Activated naive CD8-positive, alpha-beta T cell treated with anti-CD3 and anti-CD28 coated beads for 36 hours (primary cell): ENCODE results near the gene RNF220. TPM values are rescaled to one million over a fixed set of nuclear protein-coding genes. Genes with fewer than 3 reads are reported as not detected.

ENCODE experiments used
- DNase-seq: peaks from one replicate; pipeline ENCODE4 v3.0.0; 2021
- H3K27ac Mint-ChIP-seq: one replicate; pipeline ENCODE4 v1.8.0; 2022; ENCODE audit warnings: mild to moderate bottlenecking, moderate library complexity, mixed read lengths
- H3K27me3 Mint-ChIP-seq: one replicate; pipeline ENCODE4 v1.8.0; 2022; ENCODE audit warnings: mild to moderate bottlenecking, mixed read lengths
- H3K36me3 Mint-ChIP-seq: one replicate; pipeline ENCODE4 v1.8.0; 2021; ENCODE audit warnings: mild to moderate bottlenecking, mixed read lengths
- H3K4me1 Mint-ChIP-seq: one replicate; pipeline ENCODE4 v1.8.0; 2021; ENCODE audit warnings: mixed read lengths
- H3K4me3 Mint-ChIP-seq: one replicate; pipeline ENCODE4 v1.8.0; 2022; ENCODE audit warnings: mild to moderate bottlenecking, moderate library complexity, mixed read lengths
- H3K9me3 Mint-ChIP-seq: one replicate; pipeline ENCODE4 v1.8.0; 2022; ENCODE audit warnings: mixed read lengths
- total RNA-seq, 2 experiments: library from RNA; stranded (reverse); gene quantifications; one replicate each; pipeline ENCODE4 v1.2.3, GENCODE V29; 2021

Gene RNF220
- total RNA-seq, 2 experiments from 2014 or later = 99.0 to 108 TPM

- no peaks in the 10 kb centered on the region for H3K27me3 Mint-ChIP-seq
- DNase-seq = no peak
- no peak overlapping the region for H3K27ac Mint-ChIP-seq
Measured at GRCh38 chr1:44536357-44537209, 131.5 kb downstream of the RNF220 start.

GRCh38 chr1:44537538-44537937 lies 132.5 kb downstream of the RNF220 start:
- no peak for DNase-seq
- H3K27me3 Mint-ChIP-seq = no peaks in the 10 kb centered on the region
- H3K9me3 Mint-ChIP-seq = no peaks in the 10 kb centered on the region
- no peak overlapping the region for H3K4me3 Mint-ChIP-seq
- H3K36me3 Mint-ChIP-seq = no peaks in the 10 kb centered on the region
- no peak overlapping the region for H3K27ac Mint-ChIP-seq
- H3K4me1 Mint-ChIP-seq = no peaks in the 10 kb centered on the region

More at GRCh38 chr1:44536357-44537209, 131.5 kb downstream of the RNF220 start:
- Mint-ChIP-seq H3K36me3 (no peaks in the 10 kb centered on the region), H3K4me3 (no peak overlapping the region), H3K9me3 (no peaks in the 10 kb centered on the region), H3K4me1 (peaks cover 4% of the 10 kb centered on the region)

- Mint-ChIP-seq H3K9me3 (no peaks in the 10 kb centered on the region), H3K4me1 (no peaks in the 10 kb centered on the region), H3K27me3 (no peaks in the 10 kb centered on the region), H3K4me3 (no peak overlapping the region), H3K27ac (no peak overlapping the region), H3K36me3 (no peaks in the 10 kb centered on the region)
- no peak for DNase-seq
Measured at GRCh38 chr1:44537956-44538355, 132.9 kb downstream of the RNF220 start.

- H3K27me3 Mint-ChIP-seq = peaks cover 4% of the 10 kb centered on the region
- H3K4me3 Mint-ChIP-seq = no peak overlapping the region
- no peak overlapping the region for H3K27ac Mint-ChIP-seq
- no peaks in the 10 kb centered on the region for H3K9me3 Mint-ChIP-seq
- H3K36me3 Mint-ChIP-seq = no peaks in the 10 kb centered on the region
- DNase-seq = no peak
- H3K4me1 Mint-ChIP-seq = no peaks in the 10 kb centered on the region
Measured at GRCh38 chr1:44539991-44540730, 135.1 kb downstream of the RNF220 start.

- Mint-ChIP-seq H3K36me3 (no peaks in the 10 kb centered on the region), H3K4me3 (no peak overlapping the region), H3K9me3 (no peaks in the 10 kb centered on the region), H3K27ac (no peak overlapping the region), H3K4me1 (no peaks in the 10 kb centered on the region), H3K27me3 (peaks cover 4% of the 10 kb centered on the region)
- no peak for DNase-seq
Measured at GRCh38 chr1:44542420-44543063, 137.5 kb downstream of the RNF220 start.

GRCh38 chr1:44543064-44543744 lies 138.1 kb downstream of the RNF220 start:
- H3K27ac Mint-ChIP-seq = no peak overlapping the region
- H3K9me3 Mint-ChIP-seq = no peaks in the 10 kb centered on the region
- H3K4me3 Mint-ChIP-seq = no peak overlapping the region
- no peak for DNase-seq
- no peaks in the 10 kb centered on the region for H3K36me3 Mint-ChIP-seq
- peaks cover 4% of the 10 kb centered on the region for H3K27me3 Mint-ChIP-seq
- no peaks in the 10 kb centered on the region for H3K4me1 Mint-ChIP-seq

GRCh38 chr1:44543786-44544185 lies 138.7 kb downstream of the RNF220 start:
- Mint-ChIP-seq H3K36me3 (no peaks in the 10 kb centered on the region), H3K27me3 (peaks cover 4% of the 10 kb centered on the region), H3K9me3 (no peaks in the 10 kb centered on the region), H3K27ac (no peak overlapping the region), H3K4me1 (no peaks in the 10 kb centered on the region), H3K4me3 (no peak overlapping the region)
- no peak for DNase-seq

- no peak overlapping the region for H3K27ac Mint-ChIP-seq
- peaks cover 4% of the 10 kb centered on the region for H3K27me3 Mint-ChIP-seq
- H3K4me1 Mint-ChIP-seq = no peaks in the 10 kb centered on the region
- DNase-seq = no peak
- H3K4me3 Mint-ChIP-seq = no peak overlapping the region
- no peaks in the 10 kb centered on the region for H3K9me3 Mint-ChIP-seq
- no peaks in the 10 kb centered on the region for H3K36me3 Mint-ChIP-seq
Measured at GRCh38 chr1:44544960-44545359, 139.9 kb downstream of the RNF220 start.

GRCh38 chr1:44545961-44546360 lies 140.9 kb downstream of the RNF220 start:
- no peak for DNase-seq
- Mint-ChIP-seq H3K9me3 (no peaks in the 10 kb centered on the region), H3K36me3 (no peaks in the 10 kb centered on the region), H3K27ac (no peak overlapping the region), H3K4me1 (no peaks in the 10 kb centered on the region), H3K4me3 (no peak overlapping the region), H3K27me3 (peaks cover 4% of the 10 kb centered on the region)

GRCh38 chr1:44546403-44547053 lies 141.5 kb downstream of the RNF220 start:
- Mint-ChIP-seq H3K27me3 (peaks cover 4% of the 10 kb centered on the region), H3K27ac (no peak overlapping the region), H3K4me1 (no peaks in the 10 kb centered on the region), H3K4me3 (no peak overlapping the region), H3K36me3 (no peaks in the 10 kb centered on the region), H3K9me3 (no peaks in the 10 kb centered on the region)
- no peak for DNase-seq

GRCh38 chr1:44547361-44547760 lies 142.3 kb downstream of the RNF220 start:
- Mint-ChIP-seq H3K4me1 (no peaks in the 10 kb centered on the region), H3K27me3 (peaks cover 4% of the 10 kb centered on the region), H3K4me3 (no peak overlapping the region), H3K36me3 (no peaks in the 10 kb centered on the region), H3K9me3 (no peaks in the 10 kb centered on the region), H3K27ac (no peak overlapping the region)
- DNase-seq = no peak

- H3K4me3 Mint-ChIP-seq = no peak overlapping the region
- no peaks in the 10 kb centered on the region for H3K4me1 Mint-ChIP-seq
- H3K27me3 Mint-ChIP-seq = peaks cover 4% of the 10 kb centered on the region
- no peak overlapping the region for H3K27ac Mint-ChIP-seq
- no peaks in the 10 kb centered on the region for H3K9me3 Mint-ChIP-seq
- DNase-seq = no peak
- no peaks in the 10 kb centered on the region for H3K36me3 Mint-ChIP-seq
Measured at GRCh38 chr1:44547837-44548236, 142.8 kb downstream of the RNF220 start.

GRCh38 chr1:44549510-44549909 lies 144.5 kb downstream of the RNF220 start:
- H3K36me3 Mint-ChIP-seq = no peaks in the 10 kb centered on the region
- H3K4me1 Mint-ChIP-seq = no peaks in the 10 kb centered on the region
- no peaks in the 10 kb centered on the region for H3K9me3 Mint-ChIP-seq
- no peak overlapping the region for H3K4me3 Mint-ChIP-seq
- H3K27ac Mint-ChIP-seq = no peak overlapping the region
- DNase-seq = no peak
- H3K27me3 Mint-ChIP-seq = no peaks in the 10 kb centered on the region

GRCh38 chr1:44553127-44553758 lies 148.2 kb downstream of the RNF220 start:
- Mint-ChIP-seq H3K4me3 (no peak overlapping the region), H3K36me3 (no peaks in the 10 kb centered on the region), H3K27ac (no peak overlapping the region), H3K9me3 (no peaks in the 10 kb centered on the region), H3K4me1 (no peaks in the 10 kb centered on the region), H3K27me3 (no peaks in the 10 kb centered on the region)
- DNase-seq = no peak
